Measurements from ENCODE around the gene ADAP2. TPM values are rescaled to one million over a fixed set of nuclear protein-coding genes. Genes with fewer than 3 reads are reported as not detected.
A peak's percentile ranks its signal among the peaks of the same experiment; 100 is the strongest.

The ADAP2 gene
- total and polyA plus RNA-seq, 2 of the 8 experiments (the other 6 are each of a cell fraction or from before 2014, with no cell fraction given): 0.76 to 1.1 TPM

GRCh38 chr17:30920282-30920681, 1.5 kb upstream of the ADAP2 start:
- 0 out of 4 replicates have a peak, but pooled peaks cover 0 to 3% of the 10 kb centered on the region in 2 experiments for H3K79me2 ChIP-seq (ENCODE audit: control insufficient read depth in 1 of 2, insufficient read depth in 2 of 2, low read length in 2 of 2)
- no peak overlapping the region for H2BK120ac ChIP-seq (replicated peaks; ENCODE audit: low read depth, low read length)
- H3K9ac ChIP-seq (replicated peaks in 1 of 4; ENCODE audit: extremely low read depth in 1 of 4, low read depth in 3 of 4, low read length in 3 of 4): no peak overlapping the region
- H3K56ac ChIP-seq (replicated peaks; ENCODE audit: insufficient read length, low read depth, low read length): no peak overlapping the region
- no peak overlapping the region for H3K4ac ChIP-seq (replicated peaks; ENCODE audit: insufficient read length, low read depth, low read length)
- peaks cover 16 to 42% (median 34%) of the 10 kb centered on the region in 4 experiments for H3K27me3 ChIP-seq (replicated peaks in 1 of 4; ENCODE audit: control insufficient read depth in 3 of 4, extremely low read depth in 1 of 4, insufficient read depth in 3 of 4, low read length in 3 of 4)
- peak overlapping the region; percentile 43; the same call in 1 of the 2 replicates for H2AFZ ChIP-seq (ENCODE audit: low read length)
- H3K4me2 ChIP-seq (ENCODE audit: insufficient read depth in 1 of 2, low read depth in 2 of 2, low read length in 2 of 2): no peak overlapping the region
- H4K20me1 ChIP-seq (replicated peaks in 1 of 2; ENCODE audit: control insufficient read depth in 1 of 2, insufficient read depth in 2 of 2, low read length in 2 of 2): no peaks in the 10 kb centered on the region
- POLR2A ChIA-PET (ENCODE audit: partially characterized antibody): interaction anchor here (1.0 kb wide), 1 partner anchor 51 kb away, joined by 4 read pairs; the partner anchor contains the start of gene RNF135
- no peak overlapping the region; the same call in 1 of the 2 replicates for H4K8ac ChIP-seq (ENCODE audit: extremely low read depth, insufficient read depth, low read length)
- WGBS, 2 experiments (ENCODE audit: extremely low coverage in 1 of 2, insufficient coverage in 1 of 2, insufficient read length in 1 of 2, insufficient replicate concordance in 2 of 2, low coverage in 1 of 2, low lambda C conversion rate in 2 of 2, missing lambda C conversion rate in 1 of 2): 72% methylated on average over 4 of the region's 4 CpGs; no CpG with 5 or more reads in 1 of the 2 experiments
- no peak overlapping the region for H2AK5ac ChIP-seq (ENCODE audit: low read depth, low read length)
- H3K9me3 ChIP-seq (ENCODE audit: insufficient read depth in 2 of 2, low read depth in 1 of 2, low read length in 1 of 2): no peaks in the 10 kb centered on the region
- CTCF ChIA-PET (ENCODE audit: partially characterized antibody): interaction anchor here (1.1 to 1.2 kb wide), 2 partner anchors 10 to 24 kb away, joined by 3 to 4 read pairs; no protein-coding TSS in a partner anchor
- no peak overlapping the region for H2BK20ac ChIP-seq (ENCODE audit: low read length)
- no peak overlapping the region; the same call in 1 of the 2 replicates for H2BK5ac ChIP-seq (ENCODE audit: low read depth, low read length)
- H3K4me1 ChIP-seq (replicated peaks in 1 of 4; ENCODE audit: control insufficient read depth in 3 of 4, insufficient read depth in 4 of 4, low read length in 3 of 4): peaks cover 0 to 11% (median 5%) of the 10 kb centered on the region in 4 experiments; a peak in 4 of 7 replicates
- H3K23me2 ChIP-seq (ENCODE audit: low read depth, low read length): peaks cover 6% of the 10 kb centered on the region
- no peak overlapping the region for H3K18ac ChIP-seq (ENCODE audit: extremely low read depth, low read length)
- no peaks in the 10 kb centered on the region for H3K79me1 ChIP-seq (ENCODE audit: low read depth, low read length)
- DNase-seq (ENCODE audit: low read depth in 1 of 2, low spot score in 2 of 2) (peak in 1 of 2 experiments; percentile 9), FAIRE-seq (peak; percentile 82)
- no peak overlapping the region for H3K14ac ChIP-seq (ENCODE audit: insufficient read length)
- H4K91ac ChIP-seq (replicated peaks; ENCODE audit: insufficient read length, low read length): no peak overlapping the region
- H2BK12ac ChIP-seq (ENCODE audit: low read depth, low read length): no peak overlapping the region
- H4K5ac ChIP-seq (ENCODE audit: insufficient read length, low read depth, low read length): no peak overlapping the region
- H3K27ac ChIP-seq (ENCODE audit: low read depth, low read length): no peak overlapping the region
- no peak overlapping the region for H2BK15ac ChIP-seq (ENCODE audit: low read length)
- no peak overlapping the region for H3K23ac ChIP-seq (ENCODE audit: insufficient read length)
- no peaks in the 10 kb centered on the region for H3K36me3 ChIP-seq (ENCODE audit: control insufficient read depth in 2 of 4, insufficient read depth in 4 of 4, low read length in 3 of 4)
- H3K4me3 ChIP-seq (ENCODE audit: extremely low read depth in 1 of 4, insufficient read depth in 2 of 4, low read depth in 3 of 4, low read length in 4 of 4): no peak overlapping the region
- no peak for TF ChIP-seq NANOG (IDR thresholded peaks at IDR 0.05; ENCODE audit: insufficient read depth, low read depth, low read length, poor library complexity, severe bottlenecking)
- peak; percentile 92 for TF ChIP-seq TEAD4 (IDR thresholded peaks at IDR 0.05; ENCODE audit: low read depth, low read length)
- no peak for TF ChIP-seq ZNF274 (IDR thresholded peaks at IDR 0.05; ENCODE audit: borderline replicate concordance, extremely low read depth, low read length)
- TF ChIP-seq CTCF (IDR thresholded peaks at IDR 0.05; ENCODE audit: control extremely low read depth in 1 of 3, insufficient read depth in 1 of 3, low read depth in 1 of 3, low read length in 3 of 3): peak; percentile 38 to 54 (median 45)
- no peak for TF ChIP-seq SUZ12 (IDR thresholded peaks at IDR 0.05; ENCODE audit: low read length)
- TF ChIP-seq KDM4A (IDR thresholded peaks at IDR 0.05; ENCODE audit: low read depth, low read length, severe bottlenecking): no peak
- no peak for TF ChIP-seq MAX (IDR thresholded peaks at IDR 0.05)
- TF ChIP-seq RAD21 (IDR thresholded peaks at IDR 0.05 in 1 of 2, conservative IDR thresholded peaks at IDR 0.05 in 1 of 2; ENCODE audit: low read depth in 2 of 2, low read length in 2 of 2): peak; percentile 11 to 44; a peak in 3 of 4 replicates
- no peak for TF ChIP-seq MAFK (IDR thresholded peaks at IDR 0.05; ENCODE audit: low read depth, low read length)
- no peak for TF ChIP-seq RXRA (IDR thresholded peaks at IDR 0.05; ENCODE audit: insufficient read depth, low read depth, low read length)

All from H1 (cell line).